Measurements from ENCODE around the gene CD226.

- TF ChIP-seq CTCF (IDR thresholded peaks at IDR 0.05) (no peak), JUND (IDR thresholded peaks at IDR 0.05) (no peak), EP300 (IDR thresholded peaks at IDR 0.05; ENCODE audit: borderline replicate concordance in 1 of 2, low read depth in 1 of 2, low read length in 1 of 2) (no peak), CHD2 (IDR thresholded peaks at IDR 0.05; ENCODE audit: low read length, partially characterized antibody) (no peak), FOXM1 (IDR thresholded peaks at IDR 0.05; ENCODE audit: low read depth) (no peak), FOSL2 (IDR thresholded peaks at IDR 0.05; ENCODE audit: borderline replicate concordance, low read depth) (no peak), SIN3A (IDR thresholded peaks at IDR 0.05; ENCODE audit: borderline replicate concordance, low read depth, low read length) (no peak), NRF1 (IDR thresholded peaks at IDR 0.05; ENCODE audit: low read depth, low read length) (no peak), YY1 (IDR thresholded peaks at IDR 0.05; ENCODE audit: low read depth) (no peak), RFX5 (IDR thresholded peaks at IDR 0.05; ENCODE audit: low read length) (no peak), EZH2phosphoT487 (IDR thresholded peaks at IDR 0.05; ENCODE audit: borderline replicate concordance, low read depth) (no peak), PBX3 (IDR thresholded peaks at IDR 0.05) (no peak), MAX (IDR thresholded peaks at IDR 0.05; ENCODE audit: low read depth) (no peak)
Measured at GRCh38 chr18:69978732-69979715, 31.4 kb upstream of the CD226 start.
